ENCODE data around the gene SUGP2. TPM values are rescaled to one million over a fixed set of nuclear protein-coding genes. Genes with fewer than 3 reads are reported as not detected.

The SUGP2 gene
- total RNA-seq, 1 experiment from 2014 or later = 95.2 TPM

GRCh38 chr19:19052921-19053320, 19.6 kb upstream of the SUGP2 start:
- H3K79me2 ChIP-seq (ENCODE audit: insufficient read depth, low read length) = no peaks in the 10 kb centered on the region
- Mint-ChIP-seq H3K36me3 (ENCODE audit: insufficient read depth in 1 of 3, low read depth in 3 of 3) (peaks cover 31 to 85% (median 65%) of the 10 kb centered on the region in 3 experiments), H3K9me3 (no peaks in the 10 kb centered on the region), H3K27me3 (ENCODE audit: low read depth) (no peaks in the 10 kb centered on the region), H3K27ac (no peak overlapping the region), H3K4me3 (no peak overlapping the region), H3K4me1 (no peaks in the 10 kb centered on the region)
- no peaks in the 10 kb centered on the region for H3K9me3 ChIP-seq (ENCODE audit: control insufficient read depth, low read depth, low read length)
- H3K4me1 ChIP-seq (ENCODE audit: insufficient read depth, low read length) = no peaks in the 10 kb centered on the region
- H3K27ac ChIP-seq (ENCODE audit: insufficient read length, low read depth, low read length) = no peak overlapping the region
- no peak overlapping the region for H3K18ac ChIP-seq (ENCODE audit: insufficient read length, low read depth, low read length)
- H3K79me1 ChIP-seq (ENCODE audit: insufficient read depth, low read depth, low read length, poor library complexity, severe bottlenecking) = no peaks in the 10 kb centered on the region
- no peak overlapping the region for H2BK12ac ChIP-seq (ENCODE audit: insufficient read length, low read depth, low read length)
- DNase-seq = no peak
- WGBS (ENCODE audit: extremely low coverage, insufficient read length, low lambda C conversion rate) = no CpG with 5 or more reads among the region's 1 CpG
- no peak overlapping the region for H3K9ac ChIP-seq (ENCODE audit: extremely low read depth, insufficient read length, low read length)
- H4K20me1 ChIP-seq (ENCODE audit: control insufficient read depth, insufficient read depth, insufficient read length) = no peaks in the 10 kb centered on the region
- H4K8ac ChIP-seq (replicated peaks; ENCODE audit: insufficient read length, low read depth, low read length) = no peak overlapping the region
- TF ChIP-seq CTCF (conservative IDR thresholded peaks at IDR 0.05) = no peak
- no peak overlapping the region for H4K91ac ChIP-seq (ENCODE audit: insufficient read length, low read depth, low read length)
- H2BK120ac ChIP-seq (ENCODE audit: low read depth, low read length, poor library complexity, severe bottlenecking) = no peak overlapping the region
- no peak overlapping the region for H3K4me2 ChIP-seq (ENCODE audit: insufficient read depth, insufficient read length, low read length)
- H2BK5ac ChIP-seq (ENCODE audit: insufficient read length, low read length) = no peak overlapping the region
- no peak overlapping the region for H2BK20ac ChIP-seq (ENCODE audit: low read depth, low read length, poor library complexity, severe bottlenecking)
- H3K14ac ChIP-seq (ENCODE audit: insufficient read depth, low read length) = no peak overlapping the region
- H3K27me3 ChIP-seq (ENCODE audit: insufficient read depth, low read length) = no peaks in the 10 kb centered on the region
- H3T11ph ChIP-seq (ENCODE audit: low read length) = no peak overlapping the region
- no peak overlapping the region for H4K5ac ChIP-seq (ENCODE audit: insufficient read length, low read depth, low read length)
- no peak overlapping the region for H2AFZ ChIP-seq (ENCODE audit: low read length)
- H3K23ac ChIP-seq (ENCODE audit: insufficient read length, low read depth, low read length) = no peak overlapping the region
- no peaks in the 10 kb centered on the region for H3K23me2 ChIP-seq (ENCODE audit: insufficient read length, low read depth, low read length, poor library complexity, severe bottlenecking)
- H2AK5ac ChIP-seq (ENCODE audit: insufficient read length, low read length) = no peak overlapping the region
- H3K56ac ChIP-seq (ENCODE audit: insufficient read length, low read depth, low read length) = no peak overlapping the region
- no peak overlapping the region for H3K4ac ChIP-seq (ENCODE audit: low read depth, low read length)
- no peak overlapping the region for H2BK15ac ChIP-seq (ENCODE audit: low read depth, low read length)
